ENCODE results near the gene GEMIN5. TPM values are rescaled to one million over a fixed set of nuclear protein-coding genes. Genes with fewer than 3 reads are reported as not detected.

Gene GEMIN5
- total and polyA plus RNA-seq, 5 donors from 2014 or later: 8.0 to 14.0 (median 11.0) TPM

- Histone ChIP-seq H3K4me1 (ENCODE audit: control insufficient read depth, insufficient read depth, low read length, poor library complexity, severe bottlenecking) (no peaks in the 10 kb centered on the region), H3K36me3 (ENCODE audit: control insufficient read depth, insufficient read depth, low read length) (peaks cover 80% of the 10 kb centered on the region), H3K4me3 (ENCODE audit: low read depth, low read length) (no peak overlapping the region), H3K9me3 (ENCODE audit: control insufficient read depth in 2 of 2, low read length in 2 of 2) (no peaks in the 10 kb centered on the region), H3K27me3 (ENCODE audit: control insufficient read depth, insufficient read depth, low read length) (no peaks in the 10 kb centered on the region), H3K27ac (ENCODE audit: insufficient read depth, low read length, poor library complexity, severe bottlenecking) (no peak overlapping the region)
- H3K9me3 Mint-ChIP-seq: peaks cover 0 to 3% (median 0%) of the 10 kb centered on the region in 7 donors
- no peaks in the 10 kb centered on the region for H3K27me3 Mint-ChIP-seq
- H3K36me3 Mint-ChIP-seq: peaks cover 55% of the 10 kb centered on the region
- no peak overlapping the region for H3K4me3 Mint-ChIP-seq
- peaks cover 0 to 10% (median under 1%) of the 10 kb centered on the region in 4 donors for H3K4me1 Mint-ChIP-seq
- ATAC-seq (ENCODE audit: low read depth in 2 of 2) (no peak), DNase-seq (no peak)
- peak overlapping the region in 1 of 3 donors; percentile 54 for H3K27ac Mint-ChIP-seq
Observed at GRCh38 chr5:154895606-154896561, 42.1 kb downstream of the GEMIN5 start.

GRCh38 chr5:154893381-154893780 lies 44.6 kb downstream of the GEMIN5 start:
- ATAC-seq (ENCODE audit: low read depth in 2 of 2): no peak
- Histone ChIP-seq H3K9me3 (ENCODE audit: control insufficient read depth in 2 of 2, low read length in 2 of 2) (peaks cover 0 to under 1% of the 10 kb centered on the region in 2 experiments), H3K4me1 (ENCODE audit: control insufficient read depth, insufficient read depth, low read length, poor library complexity, severe bottlenecking) (no peaks in the 10 kb centered on the region), H3K27me3 (ENCODE audit: control insufficient read depth, insufficient read depth, low read length) (no peaks in the 10 kb centered on the region), H3K36me3 (ENCODE audit: control insufficient read depth, insufficient read depth, low read length) (peaks cover 79% of the 10 kb centered on the region), H3K27ac (ENCODE audit: insufficient read depth, low read length, poor library complexity, severe bottlenecking) (no peak overlapping the region), H3K4me3 (ENCODE audit: low read depth, low read length) (no peak overlapping the region)
- no peak overlapping the region for H3K4me3 Mint-ChIP-seq
- peaks cover 51% of the 10 kb centered on the region for H3K36me3 Mint-ChIP-seq
- H3K27me3 Mint-ChIP-seq: no peaks in the 10 kb centered on the region
- H3K27ac Mint-ChIP-seq: no peak overlapping the region
- DNase-seq: no peak
- peaks cover 0 to 10% (median 0%) of the 10 kb centered on the region in 7 donors for H3K9me3 Mint-ChIP-seq
- peaks cover 0 to 1% (median 0%) of the 10 kb centered on the region in 4 donors for H3K4me1 Mint-ChIP-seq

- Mint-ChIP-seq H3K9me3 (peaks cover 0 to 10% (median 1%) of the 10 kb centered on the region in 7 donors), H3K27ac (no peak overlapping the region), H3K4me1 (peaks cover 0 to 1% (median 0%) of the 10 kb centered on the region in 4 donors), H3K4me3 (no peak overlapping the region), H3K27me3 (no peaks in the 10 kb centered on the region), H3K36me3 (peaks cover 58% of the 10 kb centered on the region)
- Histone ChIP-seq H3K27me3 (ENCODE audit: control insufficient read depth, insufficient read depth, low read length) (no peaks in the 10 kb centered on the region), H3K4me1 (ENCODE audit: control insufficient read depth, insufficient read depth, low read length, poor library complexity, severe bottlenecking) (no peaks in the 10 kb centered on the region), H3K9me3 (ENCODE audit: control insufficient read depth in 2 of 2, low read length in 2 of 2) (peaks cover 6% of the 10 kb centered on the region in 2 experiments), H3K27ac (ENCODE audit: insufficient read depth, low read length, poor library complexity, severe bottlenecking) (no peak overlapping the region), H3K36me3 (ENCODE audit: control insufficient read depth, insufficient read depth, low read length) (peaks cover 80% of the 10 kb centered on the region), H3K4me3 (ENCODE audit: low read depth, low read length) (no peak overlapping the region)
- DNase-seq (no peak), ATAC-seq (ENCODE audit: low read depth in 2 of 2) (no peak)
Observed at GRCh38 chr5:154892369-154892771, 45.6 kb downstream of the GEMIN5 start.

- no peak overlapping the region for H3K27ac ChIP-seq (ENCODE audit: insufficient read depth, low read length, poor library complexity, severe bottlenecking)
- Mint-ChIP-seq H3K27ac (no peak overlapping the region), H3K36me3 (peaks cover 80% of the 10 kb centered on the region), H3K4me1 (no peaks in the 10 kb centered on the region), H3K9me3 (peaks cover 6 to 33% (median 19%) of the 10 kb centered on the region in 7 donors), H3K4me3 (no peak overlapping the region), H3K27me3 (no peaks in the 10 kb centered on the region)
- no peak for ATAC-seq (ENCODE audit: low read depth in 2 of 2)
- peaks cover 24 to 37% of the 10 kb centered on the region in 2 experiments for H3K9me3 ChIP-seq (ENCODE audit: control insufficient read depth in 2 of 2, low read length in 2 of 2)
- no peaks in the 10 kb centered on the region for H3K4me1 ChIP-seq (ENCODE audit: control insufficient read depth, insufficient read depth, low read length, poor library complexity, severe bottlenecking)
- no peak overlapping the region for H3K4me3 ChIP-seq (ENCODE audit: low read depth, low read length)
- H3K27me3 ChIP-seq (ENCODE audit: control insufficient read depth, insufficient read depth, low read length): no peaks in the 10 kb centered on the region
- H3K36me3 ChIP-seq (ENCODE audit: control insufficient read depth, insufficient read depth, low read length): peaks cover 53% of the 10 kb centered on the region
- DNase-seq: no peak
Observed at GRCh38 chr5:154885439-154885838, 52.6 kb downstream of the GEMIN5 start.

- no peak overlapping the region for H3K4me3 Mint-ChIP-seq
- H3K4me3 ChIP-seq (ENCODE audit: low read depth, low read length): no peak overlapping the region
- H3K36me3 ChIP-seq (ENCODE audit: control insufficient read depth, insufficient read depth, low read length): peaks cover 50% of the 10 kb centered on the region
- H3K36me3 Mint-ChIP-seq: peaks cover 84% of the 10 kb centered on the region
- no peaks in the 10 kb centered on the region for H3K4me1 Mint-ChIP-seq
- no peak overlapping the region for H3K27ac ChIP-seq (ENCODE audit: insufficient read depth, low read length, poor library complexity, severe bottlenecking)
- no peak overlapping the region for H3K27ac Mint-ChIP-seq
- H3K4me1 ChIP-seq (ENCODE audit: control insufficient read depth, insufficient read depth, low read length, poor library complexity, severe bottlenecking): no peaks in the 10 kb centered on the region
- no peaks in the 10 kb centered on the region for H3K27me3 ChIP-seq (ENCODE audit: control insufficient read depth, insufficient read depth, low read length)
- DNase-seq (no peak), ATAC-seq (ENCODE audit: low read depth in 2 of 2) (no peak)
- peaks cover 25 to 38% of the 10 kb centered on the region in 2 experiments for H3K9me3 ChIP-seq (ENCODE audit: control insufficient read depth in 2 of 2, low read length in 2 of 2)
- H3K9me3 Mint-ChIP-seq: peaks cover 10 to 38% (median 22%) of the 10 kb centered on the region in 7 donors
- no peaks in the 10 kb centered on the region for H3K27me3 Mint-ChIP-seq
Observed at GRCh38 chr5:154884424-154884823, 53.6 kb downstream of the GEMIN5 start.

- Mint-ChIP-seq H3K4me3 (no peak overlapping the region), H3K27ac (peak overlapping the region in 1 of 3 donors; percentile 26), H3K36me3 (peaks cover 74% of the 10 kb centered on the region), H3K9me3 (peaks cover 11 to 54% (median 20%) of the 10 kb centered on the region in 7 donors), H3K27me3 (no peaks in the 10 kb centered on the region), H3K4me1 (no peaks in the 10 kb centered on the region)
- DNase-seq (no peak), ATAC-seq (ENCODE audit: low read depth in 2 of 2) (no peak)
- Histone ChIP-seq H3K27ac (ENCODE audit: insufficient read depth, low read length, poor library complexity, severe bottlenecking) (no peak overlapping the region), H3K36me3 (ENCODE audit: control insufficient read depth, insufficient read depth, low read length) (peaks cover 40% of the 10 kb centered on the region), H3K9me3 (ENCODE audit: control insufficient read depth in 2 of 2, low read length in 2 of 2) (peaks cover 28 to 47% of the 10 kb centered on the region in 2 experiments), H3K27me3 (ENCODE audit: control insufficient read depth, insufficient read depth, low read length) (no peaks in the 10 kb centered on the region), H3K4me1 (ENCODE audit: control insufficient read depth, insufficient read depth, low read length, poor library complexity, severe bottlenecking) (no peaks in the 10 kb centered on the region), H3K4me3 (ENCODE audit: low read depth, low read length) (no peak overlapping the region)
Observed at GRCh38 chr5:154881986-154882385, 56.0 kb downstream of the GEMIN5 start.

GRCh38 chr5:154878642-154879335 lies 59.2 kb downstream of the GEMIN5 start:
- Mint-ChIP-seq H3K4me1 (peaks cover 0 to 6% (median 1%) of the 10 kb centered on the region in 4 donors), H3K27ac (no peak overlapping the region), H3K36me3 (peaks cover 72% of the 10 kb centered on the region), H3K4me3 (peak overlapping the region in 1 of 4 donors; percentile 23), H3K27me3 (no peaks in the 10 kb centered on the region), H3K9me3 (peaks cover 8 to 29% (median 15%) of the 10 kb centered on the region in 7 donors)
- Histone ChIP-seq H3K27me3 (ENCODE audit: control insufficient read depth, insufficient read depth, low read length) (no peaks in the 10 kb centered on the region), H3K36me3 (ENCODE audit: control insufficient read depth, insufficient read depth, low read length) (peaks cover 50% of the 10 kb centered on the region), H3K4me3 (ENCODE audit: low read depth, low read length) (no peak overlapping the region), H3K9me3 (ENCODE audit: control insufficient read depth in 2 of 2, low read length in 2 of 2) (peaks cover 13 to 17% of the 10 kb centered on the region in 2 experiments), H3K4me1 (ENCODE audit: control insufficient read depth, insufficient read depth, low read length, poor library complexity, severe bottlenecking) (no peaks in the 10 kb centered on the region), H3K27ac (ENCODE audit: insufficient read depth, low read length, poor library complexity, severe bottlenecking) (no peak overlapping the region)
- ATAC-seq (ENCODE audit: low read depth in 2 of 2): no peak
- no peak for DNase-seq

Data from CD4-positive, CD25-positive, alpha-beta regulatory T cell (primary cell).